Pancreas (tissue), 10 donors: ENCODE measurements around the gene DYNC2I2. TPM values are rescaled to one million over a fixed set of nuclear protein-coding genes. Genes with fewer than 3 reads are reported as not detected.

Experiments
- ATAC-seq, 4 donors: fragments of 200-7000 bp; cut with Tn5 transposase; one replicate each; pipeline versions ENCODE4 v1.8.0 to v1.9.1; 2020; ENCODE audit warnings: mild to moderate bottlenecking in 4 of 4, moderate library complexity in 4 of 4
- DNase-seq, 6 donors: peaks; one replicate each; pipeline ENCODE4 v3.0.0-alpha.2; 2020
- FAIRE-seq: peaks from 2 replicates; lab custom pipeline; 2012; peaks lifted over from hg19 to GRCh38; lab: Jason Lieb, UNC
- H3K27ac ChIP-seq, 4 donors: fragments of 200-600 bp; sonication (generic); 1 replicate in 3 of 4; 2 replicates in 1 of 4; pipeline versions ENCODE4 v1.5.0 to v1.8.0; 2020
- H3K27me3 ChIP-seq, 4 donors: fragments of 200-600 bp; one replicate each; pipeline ENCODE4 v1.8.0; 2021
- H3K36me3 ChIP-seq, 3 donors: fragments of 200-600 bp; sonication (generic) in 1 of 3; one replicate each; pipeline versions ENCODE4 v1.5.0 to v1.8.0; 2020 to 2021
- H3K4me1 ChIP-seq, 3 donors: fragments of 200-600 bp; one replicate each; pipeline ENCODE4 v1.8.0; 2021
- H3K4me3 ChIP-seq, 4 donors: fragments of 200-600 bp; sonication (generic) in 2 of 4; one replicate each; pipeline versions ENCODE4 v1.5.0 to v1.8.0; 2020 to 2021
- H3K9me3 ChIP-seq, 4 donors: fragments of 200-600 bp; one replicate each; pipeline ENCODE4 v1.8.0; 2021
- WGBS, 2 donors: extraction: QIAGEN DNeasy Blood & Tissue Kit; methylation state at CpG; one replicate each; pipeline ENCODE4 v1.1.7; 2013; 5-methylcytosine and 5-hydroxymethylcytosine counted together
- intact Hi-C, 3 donors: fragments of 100-400 bp; cut with DNase I; formaldehyde crosslinking; loops; one replicate each; pipeline versions ENCODE4 v1.11.1 to v1.14.2; 2022
- polyA plus RNA-seq, 2 donors: library from polyadenylated mRNA; stranded (reverse); fragments of 200-250 nt; gene quantifications; one replicate each; pipeline ENCODE4 v1.2.3, GENCODE V29; 2013
- total RNA-seq, 6 donors: library from RNA; stranded (reverse); fragmentation: NEBNext Ultra II Directional in 4 of 6; extraction: Animal tissue kit (Norgen Biotek cat#: 25700) in 4 of 6; gene quantifications; one replicate each; pipeline versions ENCODE4 v1.2.1 to v1.2.4, GENCODE V29; 2021 to 2023
- TF ChIP-seq, protein P1 (sequence below), 4 donors: fragments of 200-600 bp; sonication (generic) in 3 of 4; IDR thresholded peaks; one replicate each; pipeline versions ENCODE4 v1.5.0 to v1.8.0; 2021; ENCODE audit warnings: antibody characterized with exemption in 4 of 4
- donor health status: healthy with polysubstance abuse.
- donor health status: DM: no; HTN: no; CAD: no; lungs with moderate emphysema.
- donor health status: DM: no; HTN: no; CAD: no.
- donor health status: control.
- donor health status: control.
- donor health status: Bipolar disorder and iron deficiency.
- donor health status: DM: yes; HTN: yes; CAD: no.
- donor health status: DM: no; HTN: no; CAD: no.
- donor health status: DM: no; HTN: no; CAD: no.
- donor health status: DM: yes; HTN: yes; CAD: no.

Gene DYNC2I2
- total and polyA plus RNA-seq, 8 donors: 19.5 to 90.3 (median 21.7) TPM

DNA sequence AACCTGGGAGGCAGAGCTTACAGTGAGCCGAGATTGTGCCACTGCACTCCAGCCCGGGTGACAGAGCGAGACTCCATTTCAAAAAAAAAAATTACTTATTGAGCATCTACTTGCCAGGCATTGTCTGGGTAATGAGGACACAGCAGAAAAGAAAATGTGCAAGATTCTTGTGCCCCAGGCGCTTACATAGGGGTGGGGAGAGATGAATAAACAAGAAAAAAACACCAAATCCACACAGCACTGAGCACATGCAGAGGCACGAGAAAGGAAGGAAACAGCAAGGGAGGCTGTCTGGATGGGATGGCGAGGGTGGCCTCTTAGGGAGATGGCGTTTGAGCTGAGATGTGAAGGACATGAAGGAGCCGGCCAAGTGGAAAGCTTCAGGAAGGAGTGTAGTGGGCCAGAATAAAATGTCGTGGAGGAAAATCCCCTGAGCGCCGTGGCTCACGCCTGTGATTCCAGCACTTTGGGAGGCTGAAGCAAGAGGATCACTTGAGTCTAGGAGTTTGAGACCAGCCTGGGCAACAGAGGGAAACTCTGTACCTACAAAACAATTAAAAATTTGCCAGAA is 13.9 kb downstream of the DYNC2I2 start:
- DNase-seq (no peak), FAIRE-seq (no peak)

DNA sequence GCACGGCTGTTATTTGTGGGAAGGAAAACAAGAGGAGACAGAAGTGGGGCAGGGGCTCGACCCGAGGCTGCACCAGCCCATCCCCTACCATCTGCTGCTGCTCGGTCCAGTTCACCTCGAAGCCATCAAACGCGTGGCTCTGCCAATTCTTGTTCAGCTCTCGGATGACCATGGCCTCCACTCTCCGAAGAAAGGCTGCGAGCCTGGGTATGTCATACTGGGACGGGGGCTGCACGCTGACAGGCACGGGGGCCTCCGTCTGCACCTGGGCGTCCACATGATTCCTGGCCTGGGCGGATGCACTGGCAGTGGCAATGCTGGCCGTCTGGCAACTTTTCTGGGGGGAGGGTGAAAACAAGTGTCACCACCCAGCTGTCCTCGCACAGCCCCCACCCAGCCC is 16.0 kb downstream of the DYNC2I2 start:
- ATAC-seq (no peak), FAIRE-seq (no peak), DNase-seq (no peak)
- Histone ChIP-seq H3K27ac (no peak overlapping the region), H3K4me3 (no peak overlapping the region), H3K27me3 (no peaks in the 10 kb centered on the region), H3K4me1 (peaks cover 0 to 2% (median 0%) of the 10 kb centered on the region in 3 donors), H3K9me3 (no peaks in the 10 kb centered on the region), H3K36me3 (no peaks in the 10 kb centered on the region)
- intact Hi-C loops: no loop called here
- WGBS, 2 donors: 93 to 96% methylated on average over 17 to 18 of the region's 18 CpGs
- TF ChIP-seq, protein P1, sequence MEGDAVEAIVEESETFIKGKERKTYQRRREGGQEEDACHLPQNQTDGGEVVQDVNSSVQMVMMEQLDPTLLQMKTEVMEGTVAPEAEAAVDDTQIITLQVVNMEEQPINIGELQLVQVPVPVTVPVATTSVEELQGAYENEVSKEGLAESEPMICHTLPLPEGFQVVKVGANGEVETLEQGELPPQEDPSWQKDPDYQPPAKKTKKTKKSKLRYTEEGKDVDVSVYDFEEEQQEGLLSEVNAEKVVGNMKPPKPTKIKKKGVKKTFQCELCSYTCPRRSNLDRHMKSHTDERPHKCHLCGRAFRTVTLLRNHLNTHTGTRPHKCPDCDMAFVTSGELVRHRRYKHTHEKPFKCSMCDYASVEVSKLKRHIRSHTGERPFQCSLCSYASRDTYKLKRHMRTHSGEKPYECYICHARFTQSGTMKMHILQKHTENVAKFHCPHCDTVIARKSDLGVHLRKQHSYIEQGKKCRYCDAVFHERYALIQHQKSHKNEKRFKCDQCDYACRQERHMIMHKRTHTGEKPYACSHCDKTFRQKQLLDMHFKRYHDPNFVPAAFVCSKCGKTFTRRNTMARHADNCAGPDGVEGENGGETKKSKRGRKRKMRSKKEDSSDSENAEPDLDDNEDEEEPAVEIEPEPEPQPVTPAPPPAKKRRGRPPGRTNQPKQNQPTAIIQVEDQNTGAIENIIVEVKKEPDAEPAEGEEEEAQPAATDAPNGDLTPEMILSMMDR (IDR thresholded peaks at IDR 0.05): no peak

More for the DNA sequence above, 13.9 kb downstream of the DYNC2I2 start:
- no peaks in the 10 kb centered on the region for H3K36me3 ChIP-seq
- TF ChIP-seq, protein P1 (IDR thresholded peaks at IDR 0.05): no peak
- no peaks in the 10 kb centered on the region for H3K27me3 ChIP-seq
- 86 to 94% methylated on average over 12 of the region's 12 CpGs for WGBS, 2 donors
- H3K27ac ChIP-seq: no peak overlapping the region
- no peaks in the 10 kb centered on the region for H3K4me1 ChIP-seq
- no peak for ATAC-seq
- no peaks in the 10 kb centered on the region for H3K9me3 ChIP-seq
- no peak overlapping the region for H3K4me3 ChIP-seq
- intact Hi-C loops: no loop called here

DNA sequence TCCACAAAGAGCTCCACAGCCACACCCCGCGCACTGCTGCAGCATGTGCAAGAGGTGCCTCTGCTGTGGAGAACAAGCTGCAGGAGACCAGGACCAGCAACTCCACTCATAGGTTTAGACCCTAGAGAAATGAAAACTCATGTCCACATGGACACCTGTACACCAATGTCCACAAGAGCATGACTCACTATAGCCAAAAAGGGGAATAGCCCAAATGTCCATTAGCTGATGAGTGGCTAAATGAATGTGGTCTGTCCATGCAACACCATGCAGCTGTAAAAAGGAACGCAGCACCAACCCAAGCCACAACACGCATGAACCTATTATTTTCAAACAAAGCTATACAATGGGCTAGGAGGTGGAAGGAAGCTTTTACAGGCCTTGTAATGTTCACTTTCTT is 18.1 kb downstream of the DYNC2I2 start:
- TF ChIP-seq, protein P1 (IDR thresholded peaks at IDR 0.05): no peak
- Histone ChIP-seq H3K36me3 (peaks cover 0 to 4% (median 0%) of the 10 kb centered on the region in 3 donors), H3K27ac (no peak overlapping the region), H3K9me3 (no peaks in the 10 kb centered on the region), H3K4me3 (no peak overlapping the region), H3K4me1 (peaks cover 6 to 14% (median 10%) of the 10 kb centered on the region in 3 donors), H3K27me3 (no peaks in the 10 kb centered on the region)
- ATAC-seq (no peak), DNase-seq (no peak), FAIRE-seq (no peak)
- WGBS, 2 donors: 97% methylated on average over 4 of the region's 4 CpGs
- intact Hi-C loops: no loop called here

DNA sequence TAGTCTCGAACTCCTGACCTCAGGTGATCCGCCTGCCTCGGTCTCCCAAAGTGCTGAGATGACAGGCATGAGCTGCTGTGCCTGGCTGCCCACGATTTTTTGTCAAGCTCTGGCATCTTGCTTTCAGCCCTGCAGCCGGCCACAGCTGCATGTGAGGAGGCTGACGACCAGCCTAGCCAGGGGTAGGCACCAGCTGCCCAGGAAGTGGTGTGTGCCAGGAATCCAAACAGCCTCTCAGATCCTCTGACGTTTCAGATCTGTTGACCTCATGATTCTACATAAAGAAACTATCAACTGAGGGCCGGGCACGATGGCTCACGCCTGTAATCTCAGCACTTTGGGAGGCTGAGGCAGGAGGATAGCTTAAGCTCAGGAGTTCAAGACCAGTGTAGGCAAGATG is 19.0 kb downstream of the DYNC2I2 start:
- peaks cover 6 to 14% (median 10%) of the 10 kb centered on the region in 3 donors for H3K4me1 ChIP-seq
- FAIRE-seq (no peak), DNase-seq (no peak), ATAC-seq (no peak)
- no peaks in the 10 kb centered on the region for H3K27me3 ChIP-seq
- WGBS, 2 donors: 67 to 71% methylated on average over 10 of the region's 10 CpGs
- H3K36me3 ChIP-seq: peaks cover 3 to 14% (median 4%) of the 10 kb centered on the region in 3 donors
- TF ChIP-seq, protein P1 (IDR thresholded peaks at IDR 0.05): no peak
- intact Hi-C loops: no loop called here
- no peaks in the 10 kb centered on the region for H3K9me3 ChIP-seq
- no peak overlapping the region for H3K27ac ChIP-seq
- no peak overlapping the region for H3K4me3 ChIP-seq
